DND-41 (cell line): Measurements from ENCODE around the gene MSH5.

ENCODE experiments used
- ATAC-seq: fragments of 200-7000 bp; cut with Tn5 transposase; 3 replicates; pipeline ENCODE4 v1.9.1; 2021; ENCODE audit warnings: low read depth; ENCODE audit not compliant: insufficient read depth
- DNase-seq: peaks from one replicate; pipeline ENCODE4 v3.0.0-alpha.2; 2020
- H2AFZ ChIP-seq: 2 replicates; pipeline ENCODE4 v1.6.0; 2012; ENCODE audit warnings: low read depth, low read length
- H3K27ac ChIP-seq: 2 replicates; pipeline ENCODE4 v1.5.1; 2012; ENCODE audit warnings: low read length, inconsistent platforms
- H3K27me3 ChIP-seq: fragments of 200-600 bp; sonication (generic); 2 replicates; pipeline ENCODE4 v1.6.0; 2012; ENCODE audit warnings: low read length, mild to moderate bottlenecking, inconsistent platforms; ENCODE audit not compliant: insufficient read depth, poor library complexity
- H3K36me3 ChIP-seq: 2 replicates; pipeline ENCODE4 v1.5.1; 2012; ENCODE audit warnings: low read length, inconsistent platforms; ENCODE audit not compliant: insufficient read depth
- H3K4me1 ChIP-seq: 2 replicates; pipeline ENCODE4 v1.5.1; 2012; ENCODE audit warnings: mild to moderate bottlenecking, low read length; ENCODE audit not compliant: insufficient read depth
- H3K4me2 ChIP-seq: 2 replicates; pipeline ENCODE4 v1.6.0; 2012; ENCODE audit warnings: mild to moderate bottlenecking, moderate library complexity, low read length, inconsistent platforms; ENCODE audit not compliant: insufficient read depth
- H3K4me3 ChIP-seq, 2 experiments: fragments of 200-600 bp in 1 of 2; shearing (Covaris generic) in 1 of 2; 2 replicates each; pipeline ENCODE4 v1.5.1; 2012 to 2016; ENCODE audit warnings: inconsistent platforms in 2 of 2, low read length in 2 of 2, mild to moderate bottlenecking in 2 of 2, low read depth in 1 of 2, moderate library complexity in 1 of 2
- H3K79me2 ChIP-seq: 2 replicates; pipeline ENCODE4 v1.6.0; 2012; ENCODE audit warnings: low read length, inconsistent platforms; ENCODE audit not compliant: insufficient read depth
- H3K9ac ChIP-seq: 2 replicates; pipeline ENCODE4 v1.6.0; 2012; ENCODE audit warnings: low read depth, mild to moderate bottlenecking, inconsistent platforms, low read length, moderate library complexity
- H3K9me3 ChIP-seq: 2 replicates; pipeline ENCODE4 v1.5.1; 2012; ENCODE audit warnings: low read length, moderate library complexity, mild to moderate bottlenecking, inconsistent platforms; ENCODE audit not compliant: insufficient read depth, severe bottlenecking
- H4K20me1 ChIP-seq: 2 replicates; pipeline ENCODE4 v1.6.0; 2012; ENCODE audit warnings: low read length; ENCODE audit not compliant: insufficient read depth
- CTCF ChIP-seq: IDR thresholded peaks from 2 replicates; pipeline ENCODE4 v1.5.1; 2012; ENCODE audit warnings: borderline replicate concordance, low read length, moderate library complexity, mild to moderate bottlenecking; ENCODE audit not compliant: poor library complexity, severe bottlenecking; ENCODE audit errors: extremely low read depth
- EZH2 ChIP-seq: IDR thresholded peaks from 3 replicates; pipeline ENCODE4 v1.6.1; 2012; ENCODE audit warnings: borderline replicate concordance, low read depth, mild to moderate bottlenecking, moderate library complexity, low read length, inconsistent platforms; ENCODE audit not compliant: severe bottlenecking

Gene MSH5

GRCh38 chr6:31691564-31692108, 48.2 kb upstream of the MSH5 start:
- H3K4me3 ChIP-seq: no peak overlapping the region
- H3K4me2 ChIP-seq: no peak overlapping the region
- DNase-seq (no peak), ATAC-seq (no peak)
- H3K4me1 ChIP-seq: no peaks in the 10 kb centered on the region
- H3K27me3 ChIP-seq: no peaks in the 10 kb centered on the region
- no peak overlapping the region for H2AFZ ChIP-seq
- no peaks in the 10 kb centered on the region for H3K79me2 ChIP-seq
- no peak overlapping the region for H3K27ac ChIP-seq
- no peaks in the 10 kb centered on the region for H3K9me3 ChIP-seq
- TF ChIP-seq CTCF (no peak), EZH2 (no peak)
- peaks cover 90% of the 10 kb centered on the region for H3K36me3 ChIP-seq
- 0 out of 2 replicates have a peak, but pooled peaks cover 4% of the 10 kb centered on the region for H4K20me1 ChIP-seq
- H3K9ac ChIP-seq: no peak overlapping the region

- ATAC-seq: no peak
- Histone ChIP-seq H3K79me2 (no peaks in the 10 kb centered on the region; the same call in 1 of the 2 replicates), H3K27ac (no peak overlapping the region), H3K4me3 (no peak overlapping the region), H3K9me3 (no peaks in the 10 kb centered on the region), H4K20me1 (0 out of 2 replicates have a peak, but pooled peaks cover 4% of the 10 kb centered on the region), H3K4me1 (no peaks in the 10 kb centered on the region), H2AFZ (no peak overlapping the region), H3K36me3 (peaks cover 91% of the 10 kb centered on the region), H3K27me3 (no peaks in the 10 kb centered on the region), H3K4me2 (no peak overlapping the region), H3K9ac (no peak overlapping the region)
- no peak for TF ChIP-seq EZH2
- TF ChIP-seq CTCF: no peak
- DNase-seq: no peak
These were observed 47.5 kb upstream of the MSH5 start for GRCh38 chr6:31692353-31692752.

- no peak for TF ChIP-seq EZH2
- no peak for TF ChIP-seq CTCF
- peaks cover 91% of the 10 kb centered on the region for H3K36me3 ChIP-seq
These were observed 46.9 kb upstream of the MSH5 start for GRCh38 chr6:31692886-31693285.

More at GRCh38 chr6:31692886-31693285, 46.9 kb upstream of the MSH5 start:
- Histone ChIP-seq H3K27me3 (no peaks in the 10 kb centered on the region), H3K4me3 (no peak overlapping the region), H2AFZ (no peak overlapping the region), H3K4me2 (no peak overlapping the region), H3K9ac (no peak overlapping the region), H3K4me1 (no peaks in the 10 kb centered on the region), H4K20me1 (0 out of 2 replicates have a peak, but pooled peaks cover 4% of the 10 kb centered on the region), H3K9me3 (no peaks in the 10 kb centered on the region), H3K79me2 (peaks cover 2% of the 10 kb centered on the region; the same call in 1 of the 2 replicates), H3K27ac (no peak overlapping the region)
- no peak for DNase-seq
- ATAC-seq: no peak
